Gastrocnemius medialis (tissue), 4 donors: ENCODE measurements around the gene TLE1. TPM values are rescaled to one million over a fixed set of nuclear protein-coding genes. Genes with fewer than 3 reads are reported as not detected.

ENCODE experiments used
- ATAC-seq, 2 donors: fragments of 150-250 bp; one replicate each; pipeline ENCODE4 v1.9.1; 2016
- DNase-seq, 2 donors: peaks; one replicate each; pipeline ENCODE4 v3.0.0-alpha.2; 2019
- H3K27ac ChIP-seq, 4 donors: fragments of 200-600 bp; sonication (generic); 1 replicate in 1 of 4; 2 replicates in 3 of 4; pipeline ENCODE4 v1.5.1; 2016 to 2018; ENCODE audit warnings: mild to moderate bottlenecking in 2 of 4, moderate library complexity in 1 of 4
- H3K27me3 ChIP-seq, 3 donors: fragments of 200-600 bp; sonication (generic) in 2 of 3; 1 replicate in 1 of 3; 2 replicates in 2 of 3; pipeline versions ENCODE4 v1.5.1 to v1.6.0; 2016 to 2019; ENCODE audit warnings: mild to moderate bottlenecking in 1 of 3, moderate library complexity in 1 of 3
- H3K36me3 ChIP-seq, 2 donors: fragments of 200-600 bp; sonication (generic) in 1 of 2; one replicate each; pipeline ENCODE4 v1.5.1; 2017 to 2018
- H3K4me1 ChIP-seq, 2 donors: fragments of 200-600 bp; sonication (generic) in 1 of 2; one replicate each; pipeline ENCODE4 v1.5.1; 2016 to 2017; ENCODE audit warnings: mild to moderate bottlenecking in 2 of 2
- H3K4me3 ChIP-seq, 4 donors: fragments of 200-600 bp; sonication (generic) in 3 of 4; 1 replicate in 1 of 4; 2 replicates in 3 of 4; pipeline ENCODE4 v1.5.1; 2016 to 2019; ENCODE audit warnings: mild to moderate bottlenecking in 2 of 4
- H3K9me3 ChIP-seq, 3 donors: fragments of 200-600 bp; sonication (generic) in 2 of 3; 1 replicate in 1 of 3; 2 replicates in 2 of 3; pipeline ENCODE4 v1.5.1; 2016 to 2019
- POLR2A ChIP-seq, 2 donors: fragments of 450-650 bp; IDR thresholded peaks; one replicate each; pipeline ENCODE4 v1.6.1; 2017; ENCODE audit warnings: antibody characterized with exemption in 2 of 2, mild to moderate bottlenecking in 2 of 2, moderate library complexity in 2 of 2
- in situ Hi-C, 4 donors: fragments of 200-750 bp; cut with MboI; loops; one replicate each; pipeline versions ENCODE4 v1.15.0 to v1.8.0; 2017; ENCODE audit warnings: low sequenced_read_pairs in 4 of 4
- intact Hi-C: fragments of 100-400 bp; cut with DNase I; formaldehyde crosslinking; loops from one replicate; pipeline ENCODE4 v1.15.1; 2023; ENCODE audit warnings: low total_unique reads
- total RNA-seq, 4 donors: library from RNA; depleted of rRNA; stranded (reverse); fragments of >200 nt; gene quantifications; one replicate each; pipeline versions ENCODE4 v1.1.0 to v1.2.3, GENCODE V29; 2016
- TF ChIP-seq, protein P1 (sequence below), 5 experiments: fragments of 450-650 bp in 3 of 5; fragments of 200-600 bp in 2 of 5; sonication (generic) in 2 of 5; IDR thresholded peaks in 4 of 5; conservative IDR thresholded peaks in 1 of 5; 1 replicate in 4 of 5; 2 replicates in 1 of 5; pipeline ENCODE4 v1.5.1; 2016 to 2019; ENCODE audit warnings: antibody characterized with exemption in 5 of 5, mild to moderate bottlenecking in 3 of 5, moderate library complexity in 3 of 5

The TLE1 gene
- total RNA-seq, 4 donors from 2014 or later: 32.0 to 159 (median 55.4) TPM

DNA sequence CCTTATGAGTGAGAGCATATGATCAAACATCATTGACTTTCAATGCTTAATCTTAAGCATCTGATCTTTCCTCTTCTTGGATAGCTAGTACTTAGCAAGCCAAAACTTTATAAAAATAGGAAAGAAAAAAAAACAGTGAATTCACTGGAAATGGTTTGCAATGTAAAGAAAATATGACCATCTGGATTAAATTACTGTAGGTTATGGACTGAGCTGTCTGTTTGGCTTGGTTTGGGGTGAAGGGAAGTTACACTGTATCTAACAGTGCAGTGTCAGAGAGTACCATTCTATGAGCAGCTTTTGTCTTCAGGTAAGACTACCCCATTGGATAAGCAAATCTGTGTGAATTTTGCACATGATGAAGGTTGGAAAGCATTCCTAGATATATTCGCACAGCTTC is 151.4 kb downstream of the TLE1 start:
- Histone ChIP-seq H3K4me3 (no peak overlapping the region), H3K27ac (peak overlapping the region; percentile 75 to 86 (median 78)), H3K9me3 (no peaks in the 10 kb centered on the region), H3K27me3 (no peaks in the 10 kb centered on the region), H3K4me1 (peaks cover 13 to 23% of the 10 kb centered on the region in 2 donors), H3K36me3 (no peaks in the 10 kb centered on the region)
- TF ChIP-seq, protein P1, sequence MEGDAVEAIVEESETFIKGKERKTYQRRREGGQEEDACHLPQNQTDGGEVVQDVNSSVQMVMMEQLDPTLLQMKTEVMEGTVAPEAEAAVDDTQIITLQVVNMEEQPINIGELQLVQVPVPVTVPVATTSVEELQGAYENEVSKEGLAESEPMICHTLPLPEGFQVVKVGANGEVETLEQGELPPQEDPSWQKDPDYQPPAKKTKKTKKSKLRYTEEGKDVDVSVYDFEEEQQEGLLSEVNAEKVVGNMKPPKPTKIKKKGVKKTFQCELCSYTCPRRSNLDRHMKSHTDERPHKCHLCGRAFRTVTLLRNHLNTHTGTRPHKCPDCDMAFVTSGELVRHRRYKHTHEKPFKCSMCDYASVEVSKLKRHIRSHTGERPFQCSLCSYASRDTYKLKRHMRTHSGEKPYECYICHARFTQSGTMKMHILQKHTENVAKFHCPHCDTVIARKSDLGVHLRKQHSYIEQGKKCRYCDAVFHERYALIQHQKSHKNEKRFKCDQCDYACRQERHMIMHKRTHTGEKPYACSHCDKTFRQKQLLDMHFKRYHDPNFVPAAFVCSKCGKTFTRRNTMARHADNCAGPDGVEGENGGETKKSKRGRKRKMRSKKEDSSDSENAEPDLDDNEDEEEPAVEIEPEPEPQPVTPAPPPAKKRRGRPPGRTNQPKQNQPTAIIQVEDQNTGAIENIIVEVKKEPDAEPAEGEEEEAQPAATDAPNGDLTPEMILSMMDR (IDR thresholded peaks at IDR 0.05 in 4 of 5, conservative IDR thresholded peaks at IDR 0.05 in 1 of 5): no peak
- TF ChIP-seq POLR2A (IDR thresholded peaks at IDR 0.05): no peak
- ATAC-seq: no peak
- in situ Hi-C loops (no loop called here), intact Hi-C loops (loop anchor here (2.0 to 5.0 kb wide), 3 partner anchors 61 to 74 kb away; no protein-coding TSS in a partner anchor)
- DNase-seq: no peak

DNA sequence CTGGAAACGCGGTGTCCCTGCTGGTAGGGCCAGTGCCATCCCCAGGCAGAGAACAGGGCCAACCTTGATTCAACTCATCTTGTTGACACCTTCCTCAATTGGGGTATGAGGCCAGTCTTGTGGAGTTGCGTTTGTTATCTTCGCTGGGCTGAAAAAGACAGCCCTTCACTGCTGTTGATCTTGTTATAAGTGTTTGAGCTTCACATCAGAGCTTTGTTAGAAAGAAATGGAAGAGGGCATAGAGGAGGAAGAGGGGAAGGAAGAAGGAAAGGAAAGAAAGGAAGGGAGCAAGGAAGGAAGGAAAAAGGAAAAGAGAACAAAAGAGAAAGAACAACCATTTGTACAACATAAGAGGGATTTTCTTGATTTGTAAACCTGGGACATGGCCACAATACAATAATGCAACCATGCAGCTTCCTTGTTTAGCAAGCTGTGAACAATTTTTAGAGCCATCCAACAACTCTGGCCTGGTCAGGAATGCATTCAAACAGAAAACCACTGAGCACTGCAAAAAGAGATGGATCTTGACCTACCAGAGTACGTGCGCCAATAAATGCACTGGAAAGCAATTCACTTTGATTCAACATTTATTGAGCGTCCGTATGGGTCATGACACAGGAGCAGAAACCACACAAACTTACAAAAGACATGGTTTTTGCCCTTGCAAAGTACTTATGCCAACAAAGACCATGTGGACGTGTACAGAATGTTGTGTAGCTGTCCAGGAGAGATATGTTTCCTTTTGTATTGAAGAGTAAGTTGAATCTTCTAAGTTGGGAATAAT is 152.9 kb downstream of the TLE1 start:
- TF ChIP-seq, protein P1 (IDR thresholded peaks at IDR 0.05 in 4 of 5, conservative IDR thresholded peaks at IDR 0.05 in 1 of 5): no peak
- TF ChIP-seq POLR2A (IDR thresholded peaks at IDR 0.05): no peak
- Histone ChIP-seq H3K27ac (peak overlapping the region; percentile 26 to 86 (median 72)), H3K4me3 (no peak overlapping the region), H3K27me3 (no peaks in the 10 kb centered on the region), H3K36me3 (no peaks in the 10 kb centered on the region), H3K4me1 (peaks cover 13 to 23% of the 10 kb centered on the region in 2 donors), H3K9me3 (no peaks in the 10 kb centered on the region)
- ATAC-seq (no peak), DNase-seq (no peak)
- intact Hi-C loops (loop anchor here (2.0 to 5.0 kb wide), 2 partner anchors 72 to 76 kb away; no protein-coding TSS in a partner anchor), in situ Hi-C loops (no loop called here)

DNA sequence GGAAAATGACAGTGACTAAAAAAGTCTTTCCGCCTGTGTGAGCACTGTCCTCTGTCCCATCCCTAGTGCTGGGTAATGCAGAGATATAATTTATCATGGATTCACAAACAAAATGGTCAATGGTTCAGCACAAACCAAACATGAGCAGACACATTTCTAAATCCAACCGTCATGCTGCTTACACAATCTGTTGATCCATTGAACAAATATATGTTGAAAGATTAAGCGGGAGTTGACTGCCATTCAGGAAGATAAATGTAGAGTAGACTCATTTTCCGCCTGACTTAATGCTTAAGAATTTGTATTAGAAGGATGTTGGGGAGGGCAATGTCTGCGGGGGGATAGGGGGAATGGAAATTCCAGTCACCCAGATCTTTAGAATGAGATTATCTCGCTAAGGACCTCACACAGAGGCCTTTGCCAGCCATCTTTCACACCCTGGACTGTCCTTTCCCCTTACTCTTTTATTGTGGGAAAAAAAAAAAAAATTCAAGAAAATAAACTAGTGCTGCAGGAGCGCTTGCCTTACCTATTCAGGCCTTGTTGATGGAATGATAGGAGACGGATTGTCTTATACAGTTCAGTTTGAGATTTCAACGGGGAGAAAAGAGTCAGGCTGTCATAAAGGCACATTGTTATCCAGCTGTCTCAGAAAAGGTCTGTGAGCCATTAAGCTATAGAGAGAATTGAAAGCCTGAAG is 153.7 kb downstream of the TLE1 start:
- intact Hi-C loops: loop anchor here (2.0 to 5.0 kb wide), 2 partner anchors 71 to 77 kb away; no protein-coding TSS in a partner anchor
- no peak for TF ChIP-seq POLR2A (IDR thresholded peaks at IDR 0.05)
- TF ChIP-seq, protein P1 (IDR thresholded peaks at IDR 0.05 in 4 of 5, conservative IDR thresholded peaks at IDR 0.05 in 1 of 5): no peak
- Histone ChIP-seq H3K27me3 (no peaks in the 10 kb centered on the region), H3K4me3 (no peak overlapping the region), H3K27ac (peak overlapping the region in 1 of 4 donors; percentile 86), H3K9me3 (no peaks in the 10 kb centered on the region), H3K36me3 (no peaks in the 10 kb centered on the region), H3K4me1 (peaks cover 13 to 23% of the 10 kb centered on the region in 2 donors)
- ATAC-seq: no peak
- DNase-seq: no peak
- in situ Hi-C loops: no loop called here

DNA sequence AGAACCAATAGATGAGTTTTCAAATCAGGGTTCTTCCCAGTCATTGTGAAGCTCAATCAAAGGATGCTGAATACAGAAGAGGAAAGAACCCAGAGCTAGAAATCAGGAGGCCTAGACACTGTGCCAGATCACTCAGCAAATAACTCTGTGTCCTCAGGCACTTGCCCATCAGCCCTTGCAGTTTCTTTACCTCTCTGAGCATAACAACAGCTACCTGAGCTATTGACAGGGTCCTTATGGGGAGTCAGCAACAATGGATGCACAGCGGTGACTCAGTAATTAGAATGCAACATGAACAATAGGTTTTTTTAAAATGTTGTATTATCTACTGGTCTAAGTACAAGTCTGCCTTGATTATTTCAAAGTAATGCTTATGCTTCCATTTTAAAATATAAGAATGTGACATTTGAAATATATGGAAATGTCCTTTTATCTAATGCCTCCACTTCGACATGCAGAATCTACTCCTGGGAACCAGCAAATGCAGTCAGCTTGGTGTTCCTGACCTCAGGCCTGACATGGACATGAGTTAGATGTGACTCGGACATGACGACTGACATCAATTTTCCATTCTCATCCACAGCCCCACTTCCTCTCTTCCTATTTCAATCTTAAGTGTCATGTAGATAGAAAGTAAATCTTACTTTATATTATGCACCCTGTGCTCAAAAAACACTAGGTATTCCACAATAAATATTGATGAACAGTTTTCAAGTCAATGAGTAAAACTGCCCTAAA is 155.0 kb downstream of the TLE1 start:
- TF ChIP-seq, protein P1 (IDR thresholded peaks at IDR 0.05 in 4 of 5, conservative IDR thresholded peaks at IDR 0.05 in 1 of 5): no peak
- TF ChIP-seq POLR2A (IDR thresholded peaks at IDR 0.05): no peak
- Histone ChIP-seq H3K36me3 (no peaks in the 10 kb centered on the region), H3K27ac (no peak overlapping the region), H3K27me3 (no peaks in the 10 kb centered on the region), H3K4me3 (no peak overlapping the region), H3K4me1 (peaks cover 10 to 14% of the 10 kb centered on the region in 2 donors), H3K9me3 (no peaks in the 10 kb centered on the region)
- in situ Hi-C loops (loop anchor here in 1 of 4 donors (5.0 kb wide), 1 partner anchor 148 kb away; no protein-coding TSS in a partner anchor), intact Hi-C loops (no loop called here)
- no peak for ATAC-seq
- no peak for DNase-seq

Other genes with a start within 250 kb of the TLE1 start
- gene SPATA31D4, start 238.9 kb upstream of the TLE1 start, total RNA-seq: not detected